ENCODE results near the gene TOPBP1. TPM values are rescaled to one million over a fixed set of nuclear protein-coding genes. Genes with fewer than 3 reads are reported as not detected.

The TOPBP1 gene
- total and polyA plus RNA-seq, 4 donors, result 8.4 to 23.2 (median 17.3) TPM

- intact Hi-C loops (cut with DNase I), result loop anchor here in 1 of 2 donors (10.0 kb wide), 1 partner anchor 132 kb away; no protein-coding TSS in a partner anchor
These were observed 54.8 kb downstream of the TOPBP1 start for GRCh38 chr3:133606902-133607301.

GRCh38 chr3:133606342-133606741 is 55.4 kb downstream of the TOPBP1 start:
- ATAC-seq (ENCODE audit: low FRiP score) (no peak), DNase-seq (no peak)
- Histone ChIP-seq H3K27ac (ENCODE audit: low read depth in 1 of 2, low read length in 2 of 2) (no peak overlapping the region), H3K36me3 (ENCODE audit: control insufficient read depth in 1 of 2, insufficient read depth in 2 of 2, low read length in 1 of 2) (peaks cover 2 to 8% of the 10 kb centered on the region in 2 donors), H3K27me3 (ENCODE audit: control insufficient read depth in 1 of 2, insufficient read depth in 2 of 2, low read length in 1 of 2) (no peaks in the 10 kb centered on the region), H3K9me3 (ENCODE audit: control insufficient read depth, low read length) (no peaks in the 10 kb centered on the region), H3K4me1 (ENCODE audit: control insufficient read depth in 1 of 2, insufficient read depth in 2 of 2, low read length in 2 of 2) (no peaks in the 10 kb centered on the region), H3K4me3 (ENCODE audit: low read length in 2 of 2) (no peak overlapping the region)
- WGBS, 2 donors, result 93 to 96% methylated on average over 1 of the region's 1 CpG
- intact Hi-C loops (cut with DNase I), result loop anchor here in 1 of 2 donors (10.0 kb wide), 1 partner anchor 132 kb away; no protein-coding TSS in a partner anchor

More at GRCh38 chr3:133606902-133607301, 54.8 kb downstream of the TOPBP1 start:
- DNase-seq (no peak), ATAC-seq (ENCODE audit: low FRiP score) (no peak)
- H3K36me3 ChIP-seq (ENCODE audit: control insufficient read depth in 1 of 2, insufficient read depth in 2 of 2, low read length in 1 of 2), result peaks cover 4 to 8% of the 10 kb centered on the region in 2 donors
- H3K27ac ChIP-seq (ENCODE audit: low read depth in 1 of 2, low read length in 2 of 2), result no peak overlapping the region
- H3K4me1 ChIP-seq (ENCODE audit: control insufficient read depth in 1 of 2, insufficient read depth in 2 of 2, low read length in 2 of 2), result no peaks in the 10 kb centered on the region
- no peaks in the 10 kb centered on the region for H3K9me3 ChIP-seq (ENCODE audit: control insufficient read depth, low read length)
- no peak overlapping the region for H3K4me3 ChIP-seq (ENCODE audit: low read length in 2 of 2)
- WGBS, 2 donors, result 97 to 98% methylated on average over 4 of the region's 4 CpGs
- no peaks in the 10 kb centered on the region for H3K27me3 ChIP-seq (ENCODE audit: control insufficient read depth in 1 of 2, insufficient read depth in 2 of 2, low read length in 1 of 2)

GRCh38 chr3:133600572-133601081 is 61.1 kb downstream of the TOPBP1 start:
- Histone ChIP-seq H3K36me3 (ENCODE audit: control insufficient read depth in 1 of 2, insufficient read depth in 2 of 2, low read length in 1 of 2) (no peaks in the 10 kb centered on the region), H3K27ac (ENCODE audit: low read depth in 1 of 2, low read length in 2 of 2) (no peak overlapping the region), H3K4me3 (ENCODE audit: low read length in 2 of 2) (no peak overlapping the region), H3K4me1 (ENCODE audit: control insufficient read depth in 1 of 2, insufficient read depth in 2 of 2, low read length in 2 of 2) (no peaks in the 10 kb centered on the region), H3K9me3 (ENCODE audit: control insufficient read depth, low read length) (no peaks in the 10 kb centered on the region), H3K27me3 (ENCODE audit: control insufficient read depth in 1 of 2, insufficient read depth in 2 of 2, low read length in 1 of 2) (no peaks in the 10 kb centered on the region)
- no peak for ATAC-seq (ENCODE audit: low FRiP score)
- WGBS, 2 donors, result 95 to 100% methylated on average over 1 of the region's 1 CpG
- intact Hi-C loops (cut with DNase I), result loop anchor here in 1 of 2 donors (10.0 kb wide), 1 partner anchor 126 kb away; no protein-coding TSS in a partner anchor
- DNase-seq, result no peak

GRCh38 chr3:133599280-133599679 is 62.5 kb downstream of the TOPBP1 start:
- 69 to 78% methylated on average over 2 of the region's 2 CpGs for WGBS, 2 donors
- Histone ChIP-seq H3K27ac (ENCODE audit: low read depth in 1 of 2, low read length in 2 of 2) (no peak overlapping the region), H3K36me3 (ENCODE audit: control insufficient read depth in 1 of 2, insufficient read depth in 2 of 2, low read length in 1 of 2) (no peaks in the 10 kb centered on the region), H3K4me1 (ENCODE audit: control insufficient read depth in 1 of 2, insufficient read depth in 2 of 2, low read length in 2 of 2) (no peaks in the 10 kb centered on the region), H3K9me3 (ENCODE audit: control insufficient read depth, low read length) (no peaks in the 10 kb centered on the region), H3K4me3 (ENCODE audit: low read length in 2 of 2) (no peak overlapping the region), H3K27me3 (ENCODE audit: control insufficient read depth in 1 of 2, insufficient read depth in 2 of 2, low read length in 1 of 2) (no peaks in the 10 kb centered on the region)
- intact Hi-C loops (cut with DNase I), result no loop called here
- DNase-seq, result no peak
- ATAC-seq (ENCODE audit: low FRiP score), result no peak

- no peak overlapping the region for H3K27ac ChIP-seq (ENCODE audit: low read depth in 1 of 2, low read length in 2 of 2)
- H3K4me1 ChIP-seq (ENCODE audit: control insufficient read depth in 1 of 2, insufficient read depth in 2 of 2, low read length in 2 of 2), result no peaks in the 10 kb centered on the region
- DNase-seq, result no peak
- no peak for ATAC-seq (ENCODE audit: low FRiP score)
- no peak overlapping the region for H3K4me3 ChIP-seq (ENCODE audit: low read length in 2 of 2)
- no peaks in the 10 kb centered on the region for H3K9me3 ChIP-seq (ENCODE audit: control insufficient read depth, low read length)
- H3K27me3 ChIP-seq (ENCODE audit: control insufficient read depth in 1 of 2, insufficient read depth in 2 of 2, low read length in 1 of 2), result no peaks in the 10 kb centered on the region
- H3K36me3 ChIP-seq (ENCODE audit: control insufficient read depth in 1 of 2, insufficient read depth in 2 of 2, low read length in 1 of 2), result no peaks in the 10 kb centered on the region
- intact Hi-C loops (cut with DNase I), result no loop called here
- 93 to 96% methylated on average over 3 of the region's 3 CpGs for WGBS, 2 donors
These were observed 63.3 kb downstream of the TOPBP1 start for GRCh38 chr3:133598405-133598804.

GRCh38 chr3:133595341-133595740 is 66.4 kb downstream of the TOPBP1 start:
- WGBS, 2 donors, result 70 to 79% methylated on average over 1 of the region's 1 CpG
- H3K27ac ChIP-seq (ENCODE audit: low read depth in 1 of 2, low read length in 2 of 2), result no peak overlapping the region
- intact Hi-C loops (cut with DNase I), result no loop called here
- ATAC-seq (ENCODE audit: low FRiP score), result no peak
- H3K4me1 ChIP-seq (ENCODE audit: control insufficient read depth in 1 of 2, insufficient read depth in 2 of 2, low read length in 2 of 2), result peaks cover 2% of the 10 kb centered on the region in 2 donors
- no peaks in the 10 kb centered on the region for H3K27me3 ChIP-seq (ENCODE audit: control insufficient read depth in 1 of 2, insufficient read depth in 2 of 2, low read length in 1 of 2)
- H3K9me3 ChIP-seq (ENCODE audit: control insufficient read depth, low read length), result no peaks in the 10 kb centered on the region
- no peak for DNase-seq
- H3K36me3 ChIP-seq (ENCODE audit: control insufficient read depth in 1 of 2, insufficient read depth in 2 of 2, low read length in 1 of 2), result no peaks in the 10 kb centered on the region
- H3K4me3 ChIP-seq (ENCODE audit: low read length in 2 of 2), result no peak overlapping the region

- Histone ChIP-seq H3K4me3 (ENCODE audit: low read length in 2 of 2) (no peak overlapping the region), H3K27ac (ENCODE audit: low read depth in 1 of 2, low read length in 2 of 2) (no peak overlapping the region), H3K9me3 (ENCODE audit: control insufficient read depth, low read length) (no peaks in the 10 kb centered on the region), H3K4me1 (ENCODE audit: control insufficient read depth in 1 of 2, insufficient read depth in 2 of 2, low read length in 2 of 2) (peaks cover 2% of the 10 kb centered on the region in 2 donors), H3K36me3 (ENCODE audit: control insufficient read depth in 1 of 2, insufficient read depth in 2 of 2, low read length in 1 of 2) (peaks cover 0 to 6% of the 10 kb centered on the region in 2 donors), H3K27me3 (ENCODE audit: control insufficient read depth in 1 of 2, insufficient read depth in 2 of 2, low read length in 1 of 2) (no peaks in the 10 kb centered on the region)
- DNase-seq (no peak), ATAC-seq (ENCODE audit: low FRiP score) (no peak)
- 93 to 96% methylated on average over 2 of the region's 2 CpGs for WGBS, 2 donors
- intact Hi-C loops (cut with DNase I), result no loop called here
These were observed 68.5 kb downstream of the TOPBP1 start for GRCh38 chr3:133593243-133593642.

- H3K4me1 ChIP-seq (ENCODE audit: control insufficient read depth in 1 of 2, insufficient read depth in 2 of 2, low read length in 2 of 2), result peaks cover 2% of the 10 kb centered on the region in 2 donors
- intact Hi-C loops (cut with DNase I), result no loop called here
- H3K9me3 ChIP-seq (ENCODE audit: control insufficient read depth, low read length), result no peaks in the 10 kb centered on the region
- ATAC-seq (ENCODE audit: low FRiP score) (no peak), DNase-seq (no peak)
- H3K27ac ChIP-seq (ENCODE audit: low read depth in 1 of 2, low read length in 2 of 2), result no peak overlapping the region
- no peak overlapping the region for H3K4me3 ChIP-seq (ENCODE audit: low read length in 2 of 2)
- H3K27me3 ChIP-seq (ENCODE audit: control insufficient read depth in 1 of 2, insufficient read depth in 2 of 2, low read length in 1 of 2), result no peaks in the 10 kb centered on the region
- 93 to 97% methylated on average over 5 of the region's 5 CpGs for WGBS, 2 donors
- H3K36me3 ChIP-seq (ENCODE audit: control insufficient read depth in 1 of 2, insufficient read depth in 2 of 2, low read length in 1 of 2), result peaks cover 0 to 6% of the 10 kb centered on the region in 2 donors
These were observed 68.9 kb downstream of the TOPBP1 start for GRCh38 chr3:133592843-133593242.

GRCh38 chr3:133591271-133591742 is 70.4 kb downstream of the TOPBP1 start:
- 81 to 92% methylated on average over 3 of the region's 3 CpGs for WGBS, 2 donors
- intact Hi-C loops (cut with DNase I), result no loop called here

More at GRCh38 chr3:133591271-133591742, 70.4 kb downstream of the TOPBP1 start:
- DNase-seq (no peak), ATAC-seq (ENCODE audit: low FRiP score) (no peak)
- Histone ChIP-seq H3K27ac (ENCODE audit: low read depth in 1 of 2, low read length in 2 of 2) (no peak overlapping the region), H3K36me3 (ENCODE audit: control insufficient read depth in 1 of 2, insufficient read depth in 2 of 2, low read length in 1 of 2) (peaks cover 2 to 6% of the 10 kb centered on the region in 2 donors), H3K4me1 (ENCODE audit: control insufficient read depth in 1 of 2, insufficient read depth in 2 of 2, low read length in 2 of 2) (peaks cover 2% of the 10 kb centered on the region in 2 donors), H3K9me3 (ENCODE audit: control insufficient read depth, low read length) (no peaks in the 10 kb centered on the region), H3K27me3 (ENCODE audit: control insufficient read depth in 1 of 2, insufficient read depth in 2 of 2, low read length in 1 of 2) (no peaks in the 10 kb centered on the region), H3K4me3 (ENCODE audit: low read length in 2 of 2) (no peak overlapping the region)

Measured in aorta (tissue), 5 donors.